ENCODE data around the gene GAMT. TPM values are rescaled to one million over a fixed set of nuclear protein-coding genes. Genes with fewer than 3 reads are reported as not detected.

GAMT gene
- total and polyA plus RNA-seq, 2 donors (not counting 3 experiments of a cell fraction or from before 2014, with no cell fraction given), result 22.1 to 36.9 TPM

- no peak for FAIRE-seq
- ChIA-PET CTCF (no interaction called here), POLR2A (no interaction called here)
- dilution Hi-C loops (cut with MboI; ENCODE audit: extremely low pct_ligation_motif_present, low sequenced_read_pairs) (no loop called here), intact Hi-C loops (cut with micrococcal nuclease) (no loop called here)
- H3K9ac ChIP-seq (replicated peaks; ENCODE audit: extremely low read depth, insufficient read depth, low read length), result no peak overlapping the region
- H3K4me3 ChIP-seq (replicated peaks in 1 of 3; ENCODE audit: insufficient read depth in 1 of 3, low read depth in 1 of 3, low read length in 3 of 3), result no peak overlapping the region
- DNase-seq (ENCODE audit: low read depth, low spot score), result no peak
- no peaks in the 10 kb centered on the region for H3K79me2 ChIP-seq (ENCODE audit: control insufficient read depth, insufficient read depth, low read length)
- H3K9me1 ChIP-seq (replicated peaks; ENCODE audit: control insufficient read depth, extremely low read depth, insufficient read depth, low read length), result no peaks in the 10 kb centered on the region
- H3K4me2 ChIP-seq (ENCODE audit: insufficient read depth, low read length), result no peak overlapping the region
- BruUV-seq (replicated peaks), result no TSS peak
- TF ChIP-seq POLR2A (IDR thresholded peaks at IDR 0.05; ENCODE audit: low read depth, low read length), result no peak
- TF ChIP-seq CTCF (IDR thresholded peaks at IDR 0.05; ENCODE audit: extremely low read depth in 1 of 2, insufficient read depth in 1 of 2, low read depth in 1 of 2, low read length in 2 of 2), result no peak
- no peak for TF ChIP-seq FOS (IDR thresholded peaks at IDR 0.05; ENCODE audit: borderline replicate concordance, insufficient read depth, low read length)
- no peak for TF ChIP-seq EZH2 (IDR thresholded peaks at IDR 0.05; ENCODE audit: borderline replicate concordance, low read depth, low read length, severe bottlenecking)
- TF ChIP-seq GATA2 (IDR thresholded peaks at IDR 0.05; ENCODE audit: insufficient read depth, insufficient read length, low read depth, low read length), result no peak
- no peak for TF ChIP-seq JUN (IDR thresholded peaks at IDR 0.05; ENCODE audit: borderline replicate concordance, insufficient read depth, insufficient read length, low read depth)
- TF ChIP-seq MYC (IDR thresholded peaks at IDR 0.05; ENCODE audit: low read depth, low read length), result no peak
- no peak for TF ChIP-seq MAX (IDR thresholded peaks at IDR 0.05; ENCODE audit: insufficient read depth, insufficient read length)
- no peak for TF ChIP-seq POLR2AphosphoS5 (IDR thresholded peaks at IDR 0.05; ENCODE audit: insufficient read depth, low read depth, low read length)
- H3K27ac ChIP-seq (ENCODE audit: insufficient read depth, low read depth, low read length), result no peak overlapping the region
- no peak overlapping the region for H2AFZ ChIP-seq (ENCODE audit: low read depth, low read length)
- peaks cover 30 to 41% of the 10 kb centered on the region in 2 experiments for H3K27me3 ChIP-seq (ENCODE audit: control insufficient read depth in 2 of 2, insufficient read depth in 2 of 2, low read length in 2 of 2)
- peaks cover 0 to under 1% of the 10 kb centered on the region in 2 experiments for H3K36me3 ChIP-seq (ENCODE audit: control insufficient read depth in 2 of 2, extremely low read depth in 1 of 2, insufficient read depth in 2 of 2, low read length in 2 of 2)
- no peaks in the 10 kb centered on the region for H3K4me1 ChIP-seq (ENCODE audit: control insufficient read depth, extremely low read depth, insufficient read depth, low read length)
- no peaks in the 10 kb centered on the region for H3K9me3 ChIP-seq (replicated peaks; ENCODE audit: control insufficient read depth, insufficient read depth, low read length)
- no peaks in the 10 kb centered on the region for H4K20me1 ChIP-seq (replicated peaks; ENCODE audit: control insufficient read depth, extremely low read depth, insufficient read depth, low read length)
Measured at GRCh38 chr19:1447504-1447903, 46.2 kb upstream of the GAMT start.
